Activated CD8-positive, alpha-beta T cell treated with anti-CD3 and anti-CD28 coated beads for 36 hours (primary cell): ENCODE results near the gene NEDD4L. TPM values are rescaled to one million over a fixed set of nuclear protein-coding genes. Genes with fewer than 3 reads are reported as not detected.

ENCODE experiments used
- ATAC-seq: fragments of 200-7000 bp; cut with Tn5 transposase; one replicate; pipeline ENCODE4 v1.10.0; 2021; ENCODE audit warnings: mild to moderate bottlenecking, moderate library complexity
- CTCF ChIA-PET: fragments of 350-600 bp; sonication (Branson Sonifier 250); formaldehyde crosslinking; loops from one replicate; lab custom pipeline; 2021; ENCODE audit warnings: antibody characterized with exemption; lab: Charles Lee
- POLR2A ChIA-PET: fragments of 350-600 bp; sonication (Branson Sonifier 250); formaldehyde crosslinking; loops from one replicate; lab custom pipeline; 2021; ENCODE audit warnings: antibody characterized with exemption; lab: Charles Lee
- DNase-seq: peaks from one replicate; pipeline ENCODE4 v3.0.0-alpha.2; 2020
- H3K27ac Mint-ChIP-seq: one replicate; pipeline ENCODE4 v1.8.0; 2021; ENCODE audit warnings: mild to moderate bottlenecking, mixed read lengths
- H3K27me3 Mint-ChIP-seq: one replicate; pipeline ENCODE4 v1.8.0; 2021; ENCODE audit warnings: mixed read lengths
- H3K36me3 Mint-ChIP-seq: one replicate; pipeline ENCODE4 v1.8.0; 2021; ENCODE audit warnings: low read depth, mixed read lengths
- H3K4me1 Mint-ChIP-seq: one replicate; pipeline ENCODE4 v1.8.0; 2021; ENCODE audit warnings: low read depth, mixed read lengths
- H3K4me3 Mint-ChIP-seq: one replicate; pipeline ENCODE4 v1.8.0; 2021; ENCODE audit warnings: mild to moderate bottlenecking, moderate library complexity, mixed read lengths
- H3K9me3 Mint-ChIP-seq: one replicate; pipeline ENCODE4 v1.8.0; 2021; ENCODE audit warnings: mixed read lengths
- CTCF ChIP-seq: fragments of 200-600 bp; IDR thresholded peaks from one replicate; pipeline ENCODE4 v1.8.0; 2022; ENCODE audit warnings: antibody characterized with exemption, mild to moderate bottlenecking
- intact Hi-C: fragments of 100-400 bp; cut with micrococcal nuclease; formaldehyde crosslinking; loops from one replicate; pipeline ENCODE4 v1.10.0; 2022
- total RNA-seq, 2 experiments: library from RNA; stranded (reverse); gene quantifications; one replicate each; pipeline ENCODE4 v1.2.3, GENCODE V29; 2021

NEDD4L gene
- total RNA-seq, 2 experiments from 2014 or later = 7.5 to 8.5 TPM

GRCh38 chr18:58054041-58054781, 10.2 kb downstream of the NEDD4L start:
- no peak for TF ChIP-seq CTCF
- no peak overlapping the region for H3K4me3 Mint-ChIP-seq
- DNase-seq = no peak
- ChIA-PET POLR2A (no interaction called here), CTCF (interaction anchor here (0.7 to 1.8 kb wide), 2 partner anchors 11 to 127 kb away, joined by 3 to 8 read pairs; partner anchors contain the start of gene NEDD4L)
- no peaks in the 10 kb centered on the region for H3K36me3 Mint-ChIP-seq
- no peak for ATAC-seq
- H3K27me3 Mint-ChIP-seq = no peaks in the 10 kb centered on the region
- H3K4me1 Mint-ChIP-seq = peaks cover 7% of the 10 kb centered on the region
- intact Hi-C loops = no loop called here
- H3K27ac Mint-ChIP-seq = no peak overlapping the region
- no peaks in the 10 kb centered on the region for H3K9me3 Mint-ChIP-seq

GRCh38 chr18:58055890-58056558, 12.0 kb downstream of the NEDD4L start:
- POLR2A ChIA-PET = no interaction called here
- H3K9me3 Mint-ChIP-seq = no peaks in the 10 kb centered on the region
- no peak overlapping the region for H3K27ac Mint-ChIP-seq

GRCh38 chr18:58056852-58057251, 12.8 kb downstream of the NEDD4L start:
- Mint-ChIP-seq H3K9me3 (no peaks in the 10 kb centered on the region), H3K27ac (no peak overlapping the region), H3K27me3 (no peaks in the 10 kb centered on the region), H3K36me3 (no peaks in the 10 kb centered on the region), H3K4me1 (peaks cover 7% of the 10 kb centered on the region), H3K4me3 (no peak overlapping the region)
- intact Hi-C loops = no loop called here
- ATAC-seq = no peak
- POLR2A ChIA-PET = no interaction called here
- TF ChIP-seq CTCF = no peak
- CTCF ChIA-PET = no interaction called here
- no peak for DNase-seq

More at GRCh38 chr18:58055890-58056558, 12.0 kb downstream of the NEDD4L start:
- DNase-seq = no peak
- CTCF ChIA-PET = interaction anchor here (0.7 to 1.8 kb wide), 3 partner anchors 13 to 114 kb away, joined by 3 to 8 read pairs (median 5); partner anchors contain the start of gene NEDD4L
- intact Hi-C loops = no loop called here
- H3K4me3 Mint-ChIP-seq = no peak overlapping the region
- H3K4me1 Mint-ChIP-seq = peaks cover 8% of the 10 kb centered on the region
- no peaks in the 10 kb centered on the region for H3K27me3 Mint-ChIP-seq
- ATAC-seq = no peak
- TF ChIP-seq CTCF = no peak
- H3K36me3 Mint-ChIP-seq = no peaks in the 10 kb centered on the region

GRCh38 chr18:58057291-58057965, 13.4 kb downstream of the NEDD4L start:
- no peaks in the 10 kb centered on the region for H3K36me3 Mint-ChIP-seq
- H3K4me1 Mint-ChIP-seq = peaks cover 4% of the 10 kb centered on the region
- no peaks in the 10 kb centered on the region for H3K27me3 Mint-ChIP-seq
- no peaks in the 10 kb centered on the region for H3K9me3 Mint-ChIP-seq
- intact Hi-C loops = no loop called here
- ATAC-seq (no peak), DNase-seq (no peak)
- no peak overlapping the region for H3K4me3 Mint-ChIP-seq
- ChIA-PET CTCF (no interaction called here), POLR2A (no interaction called here)
- TF ChIP-seq CTCF = no peak
- no peak overlapping the region for H3K27ac Mint-ChIP-seq

GRCh38 chr18:58058720-58059119, 14.7 kb downstream of the NEDD4L start:
- H3K4me1 Mint-ChIP-seq = peaks cover 4% of the 10 kb centered on the region

More at GRCh38 chr18:58058720-58059119, 14.7 kb downstream of the NEDD4L start:
- no peak for DNase-seq
- no peaks in the 10 kb centered on the region for H3K27me3 Mint-ChIP-seq
- no peaks in the 10 kb centered on the region for H3K9me3 Mint-ChIP-seq
- CTCF ChIA-PET = no interaction called here
- H3K4me3 Mint-ChIP-seq = no peak overlapping the region
- no peaks in the 10 kb centered on the region for H3K36me3 Mint-ChIP-seq
- TF ChIP-seq CTCF = no peak
- ATAC-seq = no peak
- H3K27ac Mint-ChIP-seq = no peak overlapping the region
- POLR2A ChIA-PET = no interaction called here
- intact Hi-C loops = no loop called here
